NT2/D1 (cell line): ENCODE results near the gene STOX2.

ENCODE experiments used
- DNase-seq: peaks from one replicate; pipeline ENCODE4 v3.0.0-alpha.2; 2011; ENCODE audit warnings: low read depth, low spot score
- H3K27me3 ChIP-seq: 2 replicates; pipeline ENCODE4 v1.6.0; 2011; ENCODE audit warnings: mild to moderate bottlenecking; ENCODE audit not compliant: insufficient read length, insufficient read depth
- H3K36me3 ChIP-seq: 2 replicates; pipeline ENCODE4 v1.6.1; 2011; ENCODE audit warnings: mild to moderate bottlenecking, low read length, mixed read lengths; ENCODE audit not compliant: insufficient read depth, insufficient read length
- H3K4me1 ChIP-seq: 2 replicates; pipeline ENCODE4 v1.5.1; 2011; ENCODE audit not compliant: insufficient read depth, insufficient read length
- H3K4me3 ChIP-seq: 2 replicates; pipeline ENCODE4 v1.5.1; 2011; ENCODE audit warnings: low read depth; ENCODE audit not compliant: insufficient read length
- H3K9ac ChIP-seq: 2 replicates; pipeline ENCODE4 v1.6.0; 2011; ENCODE audit warnings: low read depth; ENCODE audit not compliant: insufficient read length
- H3K9me3 ChIP-seq: 2 replicates; pipeline ENCODE4 v1.5.1; 2011; ENCODE audit warnings: mild to moderate bottlenecking, low read length; ENCODE audit not compliant: insufficient read depth
- SUZ12 ChIP-seq: IDR thresholded peaks from 2 replicates; pipeline ENCODE4 v1.6.1; 2011; ENCODE audit not compliant: insufficient read length, insufficient read depth; ENCODE audit errors: extremely low read depth
- YY1 ChIP-seq: IDR thresholded peaks from 2 replicates; pipeline ENCODE4 v1.6.1; 2011; ENCODE audit not compliant: insufficient read length, insufficient read depth
- ZNF274 ChIP-seq: IDR thresholded peaks from 2 replicates; pipeline ENCODE4 v1.6.1; 2011; ENCODE audit warnings: mild to moderate bottlenecking, low read depth, low read length

The STOX2 gene

DNA sequence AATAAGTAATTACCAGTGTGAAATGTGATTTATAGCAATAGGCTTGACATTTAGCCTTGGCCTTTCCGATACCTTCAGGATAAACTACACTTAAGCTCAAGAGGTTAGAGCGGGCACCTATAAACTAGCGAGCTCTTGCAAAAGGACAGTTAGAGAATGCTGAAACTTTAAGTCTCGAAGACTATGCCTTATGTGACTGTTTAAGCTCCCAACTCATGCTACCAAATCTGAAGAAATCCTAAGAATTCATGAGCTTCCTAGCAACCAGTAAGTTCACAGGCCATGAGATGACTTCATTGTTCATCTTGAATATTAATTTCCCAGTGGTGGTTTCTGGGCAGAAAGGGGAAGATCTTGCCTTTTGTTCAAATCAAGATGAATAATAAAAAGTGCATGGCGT, 4.7 kb downstream of the STOX2 start:
- Histone ChIP-seq H3K9ac (no peak overlapping the region), H3K9me3 (peaks cover 7% of the 10 kb centered on the region; the same call in 1 of the 2 replicates), H3K4me1 (no peaks in the 10 kb centered on the region), H3K36me3 (no peaks in the 10 kb centered on the region), H3K4me3 (no peak overlapping the region), H3K27me3 (peaks cover 10% of the 10 kb centered on the region)
- no peak for TF ChIP-seq YY1
- no peak for TF ChIP-seq ZNF274
- TF ChIP-seq SUZ12 = no peak
- no peak for DNase-seq

DNA sequence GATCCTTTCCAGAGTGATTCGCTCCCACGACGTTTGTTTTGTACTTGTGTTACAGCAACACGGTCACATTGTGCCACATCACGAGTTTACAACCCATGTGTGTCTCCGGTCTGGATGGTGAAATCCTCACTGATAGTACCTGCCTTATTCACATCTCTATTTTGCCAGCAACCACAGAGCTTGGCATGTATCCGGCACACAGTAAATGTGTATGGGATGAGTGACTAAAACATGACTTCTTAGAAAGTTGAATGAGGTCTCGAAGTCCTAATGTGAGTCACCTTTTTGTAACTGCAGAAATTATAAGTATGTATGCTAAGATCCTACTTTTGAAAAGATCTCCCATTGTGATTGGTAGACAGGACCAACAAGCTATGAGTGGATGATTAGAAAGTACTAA, 7.5 kb downstream of the STOX2 start:
- Histone ChIP-seq H3K4me3 (no peak overlapping the region), H3K9me3 (peaks cover 7% of the 10 kb centered on the region; the same call in 1 of the 2 replicates), H3K4me1 (no peaks in the 10 kb centered on the region), H3K27me3 (peaks cover 7% of the 10 kb centered on the region), H3K36me3 (no peaks in the 10 kb centered on the region), H3K9ac (no peak overlapping the region)
- TF ChIP-seq SUZ12 (no peak), YY1 (no peak), ZNF274 (no peak)
- no peak for DNase-seq

DNA sequence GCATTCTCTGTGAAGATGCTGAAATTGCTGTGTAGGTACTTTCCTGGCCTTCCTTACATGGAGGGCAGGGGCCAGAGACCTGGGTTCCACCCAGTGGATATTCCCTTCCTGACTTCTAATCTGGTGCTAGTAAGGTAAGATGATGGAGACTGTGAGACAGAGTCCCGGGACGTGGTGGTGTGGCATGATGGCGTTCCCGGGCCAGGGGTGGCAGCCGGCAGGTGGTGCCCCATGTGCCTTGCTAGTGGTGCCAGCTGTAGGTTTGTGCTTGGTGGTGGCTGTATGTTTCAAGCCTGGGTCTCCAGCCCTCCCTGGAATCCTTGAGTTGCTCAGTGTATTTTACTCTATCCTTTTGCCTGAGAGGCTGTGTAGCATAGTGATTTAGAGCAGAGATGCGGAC, 10.9 kb downstream of the STOX2 start:
- H3K9me3 ChIP-seq = no peaks in the 10 kb centered on the region
- no peaks in the 10 kb centered on the region for H3K36me3 ChIP-seq
- peaks cover 2% of the 10 kb centered on the region for H3K4me1 ChIP-seq
- TF ChIP-seq YY1 (no peak), ZNF274 (no peak), SUZ12 (no peak)
- H3K4me3 ChIP-seq = no peak overlapping the region
- DNase-seq = no peak
- no peak overlapping the region for H3K9ac ChIP-seq
- no peaks in the 10 kb centered on the region for H3K27me3 ChIP-seq

DNA sequence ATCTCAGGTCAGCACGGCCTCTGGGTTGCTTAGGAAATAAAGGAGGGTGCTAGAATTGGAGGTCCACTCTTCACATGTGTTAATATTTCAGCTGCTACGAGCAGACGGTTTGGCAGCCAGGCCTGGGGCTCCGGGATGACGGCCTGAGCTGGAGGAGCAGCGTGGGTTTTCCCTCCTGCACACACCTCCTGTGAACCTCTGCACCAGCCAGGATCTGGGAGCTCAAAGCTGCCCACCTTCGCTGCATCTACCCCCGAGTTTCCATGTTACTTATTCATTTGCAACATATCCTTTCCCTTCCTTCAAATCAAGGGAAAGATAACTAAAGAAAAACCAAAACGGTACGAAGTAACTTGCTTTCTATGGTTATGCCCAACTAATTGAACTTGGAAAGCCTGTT, 13.6 kb downstream of the STOX2 start:
- Histone ChIP-seq H3K4me3 (no peak overlapping the region), H3K36me3 (no peaks in the 10 kb centered on the region), H3K27me3 (no peaks in the 10 kb centered on the region), H3K9me3 (no peaks in the 10 kb centered on the region), H3K4me1 (peaks cover 2% of the 10 kb centered on the region), H3K9ac (no peak overlapping the region)
- TF ChIP-seq SUZ12 = no peak
- no peak for TF ChIP-seq YY1
- no peak for DNase-seq

DNA sequence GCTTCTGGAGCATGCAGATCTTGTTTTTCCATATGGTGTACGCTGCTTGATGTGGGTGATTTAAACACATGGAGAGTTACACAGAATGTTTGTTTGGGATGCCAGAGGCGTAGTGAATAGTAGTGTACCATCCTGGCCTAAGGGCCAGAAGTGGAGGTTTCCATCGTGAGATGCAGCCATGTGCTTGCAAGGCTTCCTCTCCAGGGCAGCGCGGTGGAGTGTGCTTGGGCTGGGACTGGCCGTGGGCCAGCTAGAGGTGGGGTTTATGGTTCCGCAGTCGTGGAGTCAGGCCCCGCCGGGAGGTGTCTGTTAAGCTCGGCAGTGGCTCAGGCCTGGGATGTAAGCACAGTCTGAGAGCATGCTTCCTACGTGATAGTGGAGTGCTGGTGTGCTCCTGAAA, 14.0 kb downstream of the STOX2 start:
- DNase-seq = no peak
- Histone ChIP-seq H3K27me3 (no peaks in the 10 kb centered on the region), H3K9me3 (no peaks in the 10 kb centered on the region), H3K9ac (no peak overlapping the region), H3K36me3 (no peaks in the 10 kb centered on the region), H3K4me1 (peaks cover 2% of the 10 kb centered on the region), H3K4me3 (no peak overlapping the region)
- TF ChIP-seq SUZ12 (no peak), ZNF274 (no peak), YY1 (no peak)

DNA sequence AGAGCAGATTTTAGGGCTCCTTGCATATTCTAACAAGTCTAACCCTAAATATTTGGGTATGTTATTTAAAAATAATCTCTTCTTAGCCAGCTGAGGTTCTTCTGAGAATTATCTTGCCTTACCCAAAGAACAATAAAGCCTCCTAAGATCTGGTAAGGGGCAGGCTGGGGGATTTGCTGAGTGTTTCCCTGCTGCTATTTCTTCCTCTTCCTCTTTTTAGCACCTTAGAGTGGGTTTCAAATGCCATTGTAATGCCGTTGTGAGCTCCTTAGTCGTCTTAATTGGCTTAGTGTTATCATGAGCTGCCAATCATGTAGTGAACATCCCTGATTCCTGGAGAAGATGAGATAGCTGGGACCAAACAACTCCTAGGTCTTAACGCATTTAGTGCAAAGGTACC, 15.4 kb downstream of the STOX2 start:
- H3K27me3 ChIP-seq = no peaks in the 10 kb centered on the region
- H3K4me1 ChIP-seq = peaks cover 2% of the 10 kb centered on the region
- no peak overlapping the region for H3K9ac ChIP-seq
- no peaks in the 10 kb centered on the region for H3K9me3 ChIP-seq
- H3K36me3 ChIP-seq = no peaks in the 10 kb centered on the region
- no peak overlapping the region for H3K4me3 ChIP-seq
- no peak for DNase-seq
- no peak for TF ChIP-seq YY1
- TF ChIP-seq ZNF274 = no peak
- TF ChIP-seq SUZ12 = no peak

DNA sequence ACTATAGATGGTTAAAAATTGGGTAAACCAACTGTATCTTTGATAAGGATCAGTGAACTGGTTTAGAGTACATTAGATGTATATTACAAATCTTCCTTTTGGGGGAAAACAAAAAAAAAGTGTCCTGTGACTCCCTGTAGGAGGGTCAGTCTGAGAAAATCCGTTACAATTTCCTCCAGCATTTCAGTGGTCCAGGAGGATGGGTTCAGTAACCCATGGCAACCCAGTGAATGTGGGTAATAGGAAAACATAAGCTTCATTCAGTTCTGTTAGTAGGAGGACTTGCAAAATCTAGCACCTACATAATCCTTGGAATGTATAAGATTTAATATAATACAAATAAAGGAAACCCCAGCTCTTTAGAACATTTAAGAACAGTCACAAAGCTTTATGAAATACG, 16.2 kb downstream of the STOX2 start:
- no peaks in the 10 kb centered on the region for H3K36me3 ChIP-seq
- TF ChIP-seq ZNF274 (no peak), YY1 (no peak), SUZ12 (no peak)
- H3K4me3 ChIP-seq = no peak overlapping the region
- peaks cover 2% of the 10 kb centered on the region for H3K4me1 ChIP-seq
- no peak overlapping the region for H3K9ac ChIP-seq
- no peak for DNase-seq
- H3K27me3 ChIP-seq = no peaks in the 10 kb centered on the region
- H3K9me3 ChIP-seq = no peaks in the 10 kb centered on the region
